ENCODE results near the gene TULP4.
"Not testable (repeated sequence)": the region's sequence is repeated elsewhere in the genome, so short reads cannot be mapped to it uniquely, and the experiment has no call there.

The TULP4 gene

DNA sequence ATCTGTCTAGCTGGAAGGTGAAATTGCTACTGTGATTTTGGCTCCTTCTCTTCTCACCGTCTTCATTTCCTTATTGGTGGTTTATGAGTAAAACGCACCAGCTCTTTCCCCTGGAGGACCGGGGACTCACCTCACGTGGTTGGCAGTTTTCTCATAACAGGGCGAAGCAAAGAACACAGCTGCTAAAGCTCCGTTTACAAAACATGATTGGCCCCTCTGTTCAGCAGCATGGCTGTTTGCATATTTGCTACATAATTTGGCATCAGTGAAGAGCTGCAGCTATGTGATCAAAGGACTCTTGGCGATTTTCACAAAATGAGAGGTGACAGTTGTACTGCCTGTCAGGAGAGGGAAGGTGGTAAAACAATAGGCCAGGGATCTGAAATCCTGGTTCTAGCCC is 227.1 kb downstream of the TULP4 start:
- DNase-seq = no peak

GRCh38 chr6:158539881-158540280 is 227.6 kb downstream of the TULP4 start:
- no peak for DNase-seq

GRCh38 chr6:158543606-158544185 is 231.4 kb downstream of the TULP4 start:
- no peak for DNase-seq

DNA sequence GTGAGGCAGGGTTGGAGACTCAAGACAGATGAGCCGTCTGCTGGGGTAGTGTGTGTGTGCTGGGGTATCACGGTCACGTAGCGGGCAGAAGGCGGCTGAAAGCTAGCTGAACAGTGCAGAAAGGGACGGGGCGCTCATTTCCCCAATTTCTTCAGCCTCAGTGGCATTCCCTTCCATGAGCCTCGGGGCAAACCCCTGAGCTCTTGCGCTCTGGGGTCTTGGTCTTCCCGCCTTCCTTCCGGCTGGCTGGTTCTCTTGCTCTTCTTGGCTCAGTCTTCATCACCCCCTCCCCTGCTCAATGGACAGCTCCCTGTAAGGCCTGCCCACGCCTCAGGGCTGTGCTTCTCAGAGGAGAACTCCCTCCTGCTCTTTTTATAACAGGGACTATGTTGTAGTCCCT is 232.2 kb downstream of the TULP4 start:
- no peak for DNase-seq

DNA sequence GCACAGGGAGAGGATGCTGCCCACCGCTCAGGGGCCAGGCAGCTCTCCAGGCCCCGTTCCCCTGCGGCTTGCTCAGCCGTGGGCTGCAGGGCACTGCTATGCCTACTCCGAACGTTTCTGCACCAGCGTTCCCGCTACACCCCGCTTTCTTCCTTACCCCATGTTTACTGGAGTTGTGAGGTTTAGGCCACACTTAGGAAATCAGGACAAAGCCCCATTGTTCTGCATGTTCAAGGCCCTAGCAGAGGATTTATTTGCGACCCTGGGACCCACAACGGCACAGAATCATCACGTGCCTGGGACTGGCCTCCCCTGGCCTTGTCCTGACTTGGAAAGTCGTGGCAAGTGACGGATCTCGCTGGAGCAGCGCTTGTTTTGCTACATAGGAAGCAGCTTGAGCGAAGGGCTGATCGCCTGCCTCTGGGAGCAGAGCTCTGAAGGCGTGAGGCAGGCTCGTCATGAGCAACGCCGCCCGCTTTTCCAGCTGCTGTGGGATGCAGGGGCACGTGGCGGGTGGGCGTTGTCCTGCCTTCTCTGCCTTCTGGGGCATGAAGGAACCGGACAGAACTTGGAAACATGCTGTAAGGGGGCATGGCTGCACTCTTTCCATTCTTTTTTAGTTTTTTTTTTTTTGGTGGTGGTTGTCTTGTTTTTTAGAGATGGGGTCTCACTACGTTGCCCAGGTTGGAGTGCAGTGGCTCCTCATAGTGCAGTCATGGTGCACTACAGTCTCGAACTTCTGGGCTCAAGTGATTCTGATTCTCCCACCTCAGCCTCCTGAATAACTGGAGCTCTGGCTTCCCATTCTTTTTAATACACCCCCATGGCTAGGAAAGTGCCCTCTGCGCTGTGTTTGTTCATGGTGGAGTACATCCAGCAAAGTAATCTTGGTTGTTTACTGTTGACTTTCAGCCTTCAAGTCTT is 233.0 kb downstream of the TULP4 start:
- DNase-seq = no peak

GRCh38 chr6:158548418-158549161 is 236.3 kb downstream of the TULP4 start:
- DNase-seq = no peak

DNA sequence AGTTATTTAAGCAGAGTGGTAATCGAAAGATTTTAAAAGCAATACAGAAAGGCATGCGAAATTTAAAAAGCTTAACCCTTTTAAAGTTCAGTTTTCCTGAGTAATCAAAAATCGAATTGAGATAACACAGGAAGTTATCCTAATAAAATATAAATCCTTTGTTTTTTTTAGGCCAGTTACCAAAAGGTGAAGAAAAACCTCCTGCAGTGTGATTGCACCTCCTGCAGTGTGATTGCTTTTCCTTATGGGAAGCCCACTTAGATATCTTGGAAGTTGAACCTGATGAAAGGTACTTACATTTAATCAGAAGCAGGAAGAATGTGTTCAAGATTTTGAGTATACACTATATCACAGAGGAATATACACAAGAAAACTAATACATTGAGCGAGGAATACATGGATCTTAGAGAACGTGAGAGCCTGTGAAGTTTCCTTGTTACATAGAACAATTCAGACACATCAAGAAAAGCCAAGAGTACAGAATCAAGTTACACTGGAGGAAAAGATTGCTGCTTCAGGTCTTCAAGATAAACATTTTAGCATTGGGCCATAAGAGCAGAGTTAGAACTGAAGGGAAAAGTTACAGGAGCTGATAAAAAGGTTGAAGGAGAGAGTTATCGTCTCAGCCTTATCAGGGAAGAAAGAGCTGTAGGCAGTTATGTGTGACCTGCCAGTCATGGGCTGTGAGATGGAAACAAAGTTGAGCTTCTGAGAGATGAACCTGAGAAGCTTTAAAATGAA is 240.0 kb downstream of the TULP4 start:
- DNase-seq = no peak

- no peak for DNase-seq
These were observed 240.5 kb downstream of the TULP4 start for GRCh38 chr6:158552796-158553138.

GRCh38 chr6:158554611-158555361 is 242.5 kb downstream of the TULP4 start:
- no peak for DNase-seq

DNA sequence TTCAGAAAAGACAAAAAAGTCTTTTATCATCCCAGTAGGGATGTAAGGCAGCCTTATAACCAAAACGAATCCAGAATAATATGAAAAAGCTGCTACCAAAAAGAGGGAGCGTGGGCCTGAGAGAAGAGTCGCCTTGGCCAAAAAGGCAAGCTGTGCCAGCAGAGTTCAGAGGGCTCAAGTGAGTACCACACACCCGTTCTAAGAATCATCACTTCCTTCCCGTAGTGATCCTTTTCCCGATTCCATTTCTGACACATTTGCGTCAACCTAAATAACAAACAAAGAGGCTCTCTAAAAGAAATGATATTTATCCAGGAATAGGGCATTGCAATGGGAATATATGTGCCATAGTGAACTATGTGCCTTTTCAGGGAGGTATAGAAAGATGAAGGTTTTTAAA is 243.8 kb downstream of the TULP4 start:
- no peak for DNase-seq

- not testable (repeated sequence) for DNase-seq
These were observed 244.8 kb downstream of the TULP4 start for GRCh38 chr6:158557110-158557509.

- DNase-seq = no peak
These were observed 245.7 kb downstream of the TULP4 start for GRCh38 chr6:158557927-158558326.

DNA sequence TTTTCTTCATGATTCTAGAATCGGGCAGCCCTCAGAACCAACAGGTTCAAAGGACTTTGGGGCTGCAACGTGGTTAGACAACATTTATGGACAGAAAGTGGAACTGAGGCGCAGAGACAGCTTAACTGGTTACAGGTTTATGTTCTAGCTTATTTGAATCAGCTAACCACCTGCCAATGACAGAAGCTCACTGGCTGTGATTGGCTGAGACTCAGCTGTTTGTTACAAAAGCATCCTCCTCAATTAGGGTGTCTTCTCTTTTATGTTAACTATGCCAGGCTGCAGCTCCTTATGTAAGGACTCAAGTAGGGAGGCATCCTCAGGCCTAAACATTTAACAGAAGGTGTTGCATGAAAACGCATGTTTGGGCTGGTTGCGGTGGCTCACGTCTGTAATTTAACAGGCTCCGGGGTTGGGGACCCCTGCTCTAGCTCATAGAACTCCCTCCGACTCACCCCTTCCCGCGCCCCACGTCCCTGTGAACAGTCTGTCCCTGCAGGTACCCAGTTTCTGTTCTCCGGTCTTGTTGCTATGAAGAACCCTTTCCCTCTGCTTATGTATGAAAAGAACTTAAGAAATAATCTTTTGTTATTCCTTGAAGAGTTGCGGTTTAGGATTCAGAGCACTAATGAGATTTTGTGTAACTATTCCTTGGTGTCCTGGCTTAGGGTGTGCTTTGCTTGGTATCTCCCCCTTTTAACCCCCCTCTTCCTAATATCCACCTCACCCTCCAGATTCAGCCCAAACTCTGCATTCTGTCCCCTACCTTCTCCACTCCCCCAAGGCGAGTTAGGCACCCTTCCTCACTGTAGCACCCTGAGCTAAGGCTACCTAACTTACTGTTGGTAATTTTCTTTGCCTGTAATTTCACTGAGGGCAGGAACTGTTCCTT is 246.4 kb downstream of the TULP4 start:
- DNase-seq = no peak

DNA sequence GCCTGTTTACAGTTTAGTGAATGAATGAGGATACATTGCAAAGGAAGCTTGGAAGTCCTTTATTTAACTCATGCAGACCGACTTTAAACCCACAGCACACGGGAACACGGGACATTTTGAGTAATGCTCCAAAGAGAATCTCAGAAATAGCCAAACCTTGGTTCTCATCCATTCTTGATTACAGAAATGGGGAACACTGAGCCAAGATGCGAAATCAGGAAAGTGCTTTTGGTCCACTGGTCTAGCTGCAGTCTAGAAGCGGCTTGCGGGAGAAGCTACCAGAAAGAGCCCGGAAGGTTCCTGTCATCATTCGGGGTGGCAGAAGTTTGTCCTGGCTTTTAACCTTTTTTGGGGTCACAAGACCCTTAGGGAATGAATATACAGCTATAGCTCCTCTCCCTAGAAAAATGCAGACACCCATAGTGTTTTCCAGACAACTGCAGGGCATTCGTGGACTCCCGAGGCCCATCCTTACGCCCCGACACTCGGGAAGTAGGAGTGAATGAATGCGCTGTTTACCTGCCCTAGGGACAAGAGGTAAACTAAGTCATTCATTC is 247.2 kb downstream of the TULP4 start:
- no peak for DNase-seq

GRCh38 chr6:158559895-158560835 is 247.9 kb downstream of the TULP4 start, which contains the start of gene TMEM181:
TSS of gene TMEM181 (plus strand) at chr6:158560091. CDS start at chr6:158560225, 134 bp downstream.
- DNase-seq = peak; percentile 82

GRCh38 chr6:158560836-158561320 is 248.6 kb downstream of the TULP4 start:
- DNase-seq = no peak
